ENCODE data around the gene ITSN1.
"Not testable (repeated sequence)": the region's sequence is repeated elsewhere in the genome, so short reads cannot be mapped to it uniquely, and the experiment has no call there.

The ITSN1 gene

DNA sequence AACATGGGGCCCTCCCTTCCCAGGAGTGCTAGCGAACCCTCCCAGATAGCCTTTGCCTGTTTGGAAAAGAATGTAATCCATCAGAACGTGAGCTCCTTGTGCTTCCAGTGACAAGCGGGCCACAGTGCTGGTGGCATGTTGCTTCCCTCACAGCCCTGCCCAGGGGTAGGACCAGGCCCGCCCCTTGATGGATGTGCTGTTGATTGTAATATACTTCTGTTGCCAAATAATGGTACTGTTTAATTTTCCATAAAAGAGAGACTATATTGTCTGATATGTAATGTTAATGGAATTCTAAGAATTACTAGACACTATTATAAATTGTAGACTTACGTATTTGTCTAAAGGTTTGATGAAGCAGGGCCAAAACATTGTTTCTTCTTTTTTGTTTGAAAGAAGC lies 256.9 kb downstream of the ITSN1 start:
- no peak for DNase-seq

DNA sequence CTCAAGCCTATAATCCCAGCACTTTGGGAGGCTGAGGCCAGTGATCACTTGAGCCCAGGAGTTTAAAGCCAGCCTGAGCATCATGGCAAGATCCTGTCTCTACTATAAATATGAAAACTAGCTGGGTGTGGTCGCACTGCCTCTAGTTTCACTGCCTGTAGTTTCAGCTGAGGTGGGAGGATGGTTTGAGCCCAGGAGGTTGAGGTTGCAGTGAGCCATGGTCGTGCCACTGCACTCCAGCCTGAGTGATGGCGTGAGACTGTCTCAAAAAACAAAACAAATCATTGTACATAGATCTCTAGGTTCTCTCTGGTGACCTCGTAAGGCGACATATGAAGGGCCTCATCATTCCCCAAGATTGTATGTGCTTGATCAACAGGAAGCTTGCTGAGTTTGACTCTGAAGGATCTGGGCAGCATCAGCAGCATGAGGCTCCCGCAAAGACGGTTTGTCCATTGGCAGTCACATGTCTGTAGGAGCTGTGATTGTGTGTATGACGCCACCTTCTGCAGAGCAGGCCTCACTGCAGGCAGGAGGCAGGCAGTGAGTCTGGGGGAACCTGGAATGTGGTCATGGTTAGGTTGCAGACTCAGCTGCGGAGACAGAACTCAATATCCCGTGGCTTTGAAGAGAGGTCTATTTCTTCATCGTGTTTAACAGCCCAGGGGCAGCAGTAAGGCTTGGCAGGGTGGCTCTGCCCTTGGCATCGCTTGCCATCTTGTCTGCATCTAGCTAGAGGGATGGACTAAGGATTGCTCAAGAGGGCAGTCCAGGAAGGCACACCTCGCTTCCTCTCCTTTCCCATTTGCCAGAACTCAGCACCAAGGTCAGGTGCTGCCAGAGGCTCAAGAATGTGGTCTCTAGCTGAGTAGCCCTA lies 259.3 kb downstream of the ITSN1 start:
- DNase-seq, result no peak

DNA sequence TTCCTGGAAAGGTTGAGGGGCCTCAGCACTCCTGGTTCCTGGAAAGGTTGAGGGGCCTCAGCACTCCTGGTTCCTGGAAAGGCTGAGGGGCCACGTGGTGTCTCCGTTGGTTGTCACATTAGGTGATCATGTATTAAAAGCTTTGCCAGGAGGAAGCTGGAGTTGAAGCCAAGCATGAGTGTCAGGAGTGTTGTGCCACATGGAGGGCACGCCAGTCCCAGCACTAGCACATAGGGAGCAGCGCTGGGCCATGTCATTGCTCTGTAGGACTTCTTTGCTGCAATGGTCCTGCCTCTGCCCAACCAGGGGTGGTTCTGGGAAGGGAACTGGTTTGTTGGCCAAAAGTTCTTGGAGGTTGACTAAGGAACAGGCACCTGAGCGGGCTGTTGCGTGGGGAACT lies 260.0 kb downstream of the ITSN1 start:
- no peak for DNase-seq

DNA sequence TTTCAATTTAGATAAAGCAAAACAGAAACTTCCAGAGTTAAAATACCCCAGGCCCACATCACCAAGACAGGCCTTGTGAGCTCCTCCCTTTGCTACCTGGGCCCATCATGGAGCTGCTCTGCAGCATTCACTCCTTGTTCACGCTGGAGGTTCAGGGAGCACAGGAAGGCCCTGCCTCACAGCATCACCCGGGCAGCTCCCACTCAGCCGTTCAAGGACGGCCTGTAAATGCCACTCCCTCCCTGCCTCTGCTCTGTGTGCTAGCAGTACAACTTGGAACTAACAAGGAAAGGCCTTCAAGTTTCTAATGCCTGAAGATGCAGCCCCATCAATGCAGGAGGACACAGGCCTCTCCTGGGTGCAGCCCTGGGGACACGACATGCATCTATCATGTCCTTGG lies 261.7 kb downstream of the ITSN1 start:
- no peak for DNase-seq

DNA sequence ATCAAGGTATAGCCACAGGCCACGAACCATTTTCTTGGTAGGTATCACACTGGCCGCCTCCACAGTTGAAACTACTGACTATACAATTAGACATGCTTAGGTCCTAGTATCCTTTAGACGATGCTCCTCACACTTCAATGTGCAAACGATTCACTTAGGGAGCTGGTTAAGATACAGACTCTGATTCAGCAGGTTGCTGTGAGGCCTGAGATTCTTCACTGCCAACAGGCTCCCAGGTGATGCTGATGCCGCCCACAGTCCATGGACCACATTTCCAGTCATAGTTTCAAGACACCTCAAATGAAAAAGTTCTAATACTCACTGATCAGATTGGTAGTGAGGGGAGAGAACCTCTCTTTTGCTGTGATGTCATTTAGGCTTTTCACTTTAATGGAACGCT lies 266.5 kb downstream of the ITSN1 start:
- no peak for DNase-seq

DNA sequence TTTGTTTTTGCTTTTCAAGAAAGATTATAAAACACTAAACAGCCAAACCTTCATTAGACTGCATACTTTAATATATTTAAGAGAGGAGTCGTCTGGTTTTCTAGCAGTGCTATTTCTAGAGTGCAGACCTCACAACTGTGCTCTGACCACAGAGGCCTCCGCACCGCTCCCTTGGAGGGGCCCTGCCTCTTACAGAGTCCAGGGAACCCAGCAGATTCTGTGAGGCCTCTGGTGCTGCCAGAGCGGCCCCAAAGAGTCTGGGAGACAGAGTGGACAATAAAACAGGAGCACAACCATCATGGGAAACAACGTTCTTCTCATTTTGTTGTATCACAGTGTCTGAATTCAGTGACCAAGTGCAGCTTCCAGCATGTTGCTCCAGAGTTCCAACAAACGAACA lies 267.5 kb downstream of the ITSN1 start:
- DNase-seq, result no peak

DNA sequence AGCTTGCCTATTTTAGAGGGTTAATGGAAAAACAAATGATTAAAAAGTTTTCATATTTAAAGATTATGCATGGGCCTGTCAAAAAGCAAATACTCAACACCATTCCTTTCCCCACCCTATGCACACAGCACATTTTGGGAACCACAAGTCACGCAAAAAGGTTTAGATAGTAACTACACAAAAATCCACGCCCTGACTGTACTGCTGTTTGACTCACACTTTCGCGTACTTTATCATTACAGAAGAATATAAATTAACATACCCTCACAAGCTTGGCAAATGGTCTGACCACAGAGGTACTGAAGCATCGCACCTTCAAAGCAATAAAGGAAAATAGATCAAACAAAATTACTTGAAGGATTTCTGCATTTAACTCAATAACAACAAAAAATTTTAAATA lies 271.9 kb downstream of the ITSN1 start:
- no peak for DNase-seq

DNA sequence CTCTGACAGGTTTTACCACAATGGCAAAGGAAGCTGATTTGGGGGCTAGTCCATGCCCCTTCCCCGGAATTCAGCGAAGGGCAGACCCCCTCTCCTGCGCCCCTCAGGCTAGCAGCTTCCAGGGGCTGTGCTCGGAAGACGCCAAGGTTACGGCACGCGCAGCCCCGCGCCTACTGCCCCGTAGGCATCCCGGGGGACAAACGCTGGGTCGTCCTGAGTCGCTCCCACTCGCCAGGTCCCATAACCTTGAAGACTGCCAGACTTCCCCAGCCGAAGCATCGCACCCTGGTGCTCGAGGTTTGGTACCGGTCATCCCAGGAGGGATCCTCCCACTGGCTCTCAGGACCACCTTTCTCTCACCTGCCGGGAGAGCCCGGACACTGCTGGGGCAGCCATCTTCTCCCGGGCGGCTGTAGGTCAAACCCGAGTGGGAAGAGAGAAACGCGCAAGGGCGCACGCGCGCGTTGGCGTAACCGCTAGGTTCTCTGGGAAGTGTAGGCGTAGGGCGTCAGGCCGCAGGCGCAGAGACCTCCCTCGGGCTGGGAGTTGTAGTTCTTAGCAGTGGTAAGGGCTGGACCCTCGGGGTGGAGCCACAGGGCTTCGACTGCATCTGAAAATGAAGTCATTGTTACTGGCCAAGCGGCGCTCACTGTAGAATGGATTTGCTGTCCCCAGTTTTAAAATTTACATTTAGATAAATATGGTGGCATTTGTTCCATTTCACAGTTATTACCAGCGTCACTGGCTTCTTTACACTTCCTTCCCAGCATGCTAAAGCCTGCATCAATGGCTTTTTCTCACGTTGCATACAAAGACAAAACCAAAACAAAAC lies 273.3 kb downstream of the ITSN1 start, which contains the start of gene ATP5PO:
Gene ATP5PO, minus strand, starts transcription at position 437 of the 832 bp plus-strand sequence. Its CDS starts 41 bp downstream, at position 396.
- DNase-seq, result peak; percentile 98

DNA sequence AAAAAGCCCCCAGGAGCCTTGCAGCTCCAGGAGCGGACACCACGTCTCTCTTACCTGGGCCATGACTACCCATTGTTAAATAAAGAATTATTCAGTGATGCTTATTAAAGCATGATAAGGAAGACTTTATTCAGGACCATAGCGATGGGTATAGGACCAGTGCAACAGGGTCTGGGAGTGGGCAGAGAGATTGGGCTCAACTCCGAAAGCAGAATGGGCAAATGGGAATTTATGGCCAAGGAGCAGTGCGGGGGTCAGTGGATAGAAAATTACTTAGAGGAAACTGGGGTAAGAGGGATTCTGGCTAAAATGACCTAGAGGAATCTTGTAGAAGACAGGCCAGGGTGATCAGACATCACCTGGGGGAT lies 273.9 kb downstream of the ITSN1 start:
- DNase-seq, result no peak

DNA sequence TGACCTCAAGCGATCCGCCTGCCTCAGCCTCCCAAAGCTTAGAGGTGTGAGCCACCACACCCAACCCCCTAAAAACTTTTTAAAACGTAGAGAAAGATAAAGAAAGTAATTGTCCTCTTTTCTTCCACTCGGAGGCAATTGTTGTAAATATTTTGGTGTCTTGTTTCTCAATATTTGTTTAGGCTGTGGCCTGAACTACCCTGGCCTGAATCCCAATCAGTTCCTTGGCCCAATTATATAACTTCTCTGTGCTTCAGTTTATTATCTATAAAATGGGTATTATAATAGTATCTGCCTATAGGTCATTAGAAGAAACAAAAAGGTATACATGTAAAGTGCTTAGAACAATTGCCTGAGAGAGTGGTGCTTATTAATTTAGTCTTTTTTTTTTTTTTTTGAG lies 275.1 kb downstream of the ITSN1 start:
- DNase-seq, result no peak

DNA sequence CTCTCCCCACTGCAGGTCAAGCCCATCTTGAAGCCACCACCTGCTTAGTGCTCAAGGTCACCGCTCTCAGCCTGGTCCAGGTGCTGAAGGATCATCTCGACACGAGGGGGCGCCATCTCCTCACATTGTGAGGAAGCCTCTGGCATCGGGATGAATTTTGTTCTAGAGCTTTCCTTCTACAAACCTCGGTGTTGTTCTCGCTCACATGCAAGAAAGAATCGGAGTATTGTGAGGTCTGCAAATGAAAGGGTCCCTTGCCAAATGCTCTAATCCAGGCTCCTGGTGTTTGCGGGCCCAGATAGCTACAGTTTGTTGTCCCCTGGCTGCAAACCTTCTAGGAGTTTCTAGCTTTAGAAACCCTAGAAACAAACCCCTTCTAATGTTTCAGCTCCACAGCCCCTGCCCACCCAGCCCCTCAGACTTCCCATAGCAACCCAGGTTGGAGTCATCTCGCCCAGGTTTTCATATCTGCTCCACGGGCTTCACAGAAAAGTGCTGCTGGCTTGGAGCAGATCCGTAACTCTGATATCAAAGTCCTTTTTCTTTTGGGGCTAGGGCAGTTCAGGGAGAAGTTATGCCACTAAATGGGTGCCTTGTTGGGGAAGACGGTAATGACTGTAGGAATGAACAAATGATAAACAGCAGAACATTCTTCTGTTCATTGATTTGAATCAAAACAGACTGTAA lies 281.9 kb downstream of the ITSN1 start:
- peak; percentile 82 for DNase-seq

DNA sequence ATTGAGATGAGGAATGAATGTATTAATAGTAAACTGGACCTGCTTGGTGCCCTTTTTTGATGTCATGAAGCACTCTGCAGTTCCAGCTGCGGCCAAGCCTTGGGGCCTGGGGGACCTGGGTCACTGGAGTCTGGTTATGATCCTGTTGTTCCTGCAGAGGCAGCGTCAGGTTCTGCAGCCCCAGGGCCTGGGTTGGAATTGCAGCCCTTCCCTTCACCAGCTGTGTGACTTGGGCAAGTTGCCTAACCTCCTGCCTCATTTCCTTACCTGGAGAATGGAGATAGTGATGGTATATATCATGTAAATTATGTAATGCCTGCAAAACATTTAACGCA lies 282.4 kb downstream of the ITSN1 start:
- no peak for DNase-seq

DNA sequence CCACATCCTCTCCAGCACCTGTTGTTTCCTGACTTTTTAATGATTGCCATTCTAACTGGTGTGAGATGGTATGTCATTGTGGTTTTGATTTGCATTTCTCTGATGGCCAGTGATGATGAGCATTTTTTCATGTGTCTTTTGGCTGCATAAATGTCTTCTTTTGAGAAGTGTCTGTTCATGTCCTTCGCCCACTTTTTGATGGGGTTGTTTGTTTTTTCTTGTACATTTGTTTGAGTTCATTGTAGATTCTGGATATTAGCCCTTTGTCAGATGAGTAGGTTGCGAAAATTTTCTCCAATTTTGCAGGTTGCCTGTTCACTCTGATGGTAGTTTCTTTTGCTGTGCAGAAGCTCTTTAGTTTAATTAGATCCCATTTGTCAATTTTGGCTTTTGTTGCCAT lies 283.9 kb downstream of the ITSN1 start:
- DNase-seq, result not testable (repeated sequence)

DNA sequence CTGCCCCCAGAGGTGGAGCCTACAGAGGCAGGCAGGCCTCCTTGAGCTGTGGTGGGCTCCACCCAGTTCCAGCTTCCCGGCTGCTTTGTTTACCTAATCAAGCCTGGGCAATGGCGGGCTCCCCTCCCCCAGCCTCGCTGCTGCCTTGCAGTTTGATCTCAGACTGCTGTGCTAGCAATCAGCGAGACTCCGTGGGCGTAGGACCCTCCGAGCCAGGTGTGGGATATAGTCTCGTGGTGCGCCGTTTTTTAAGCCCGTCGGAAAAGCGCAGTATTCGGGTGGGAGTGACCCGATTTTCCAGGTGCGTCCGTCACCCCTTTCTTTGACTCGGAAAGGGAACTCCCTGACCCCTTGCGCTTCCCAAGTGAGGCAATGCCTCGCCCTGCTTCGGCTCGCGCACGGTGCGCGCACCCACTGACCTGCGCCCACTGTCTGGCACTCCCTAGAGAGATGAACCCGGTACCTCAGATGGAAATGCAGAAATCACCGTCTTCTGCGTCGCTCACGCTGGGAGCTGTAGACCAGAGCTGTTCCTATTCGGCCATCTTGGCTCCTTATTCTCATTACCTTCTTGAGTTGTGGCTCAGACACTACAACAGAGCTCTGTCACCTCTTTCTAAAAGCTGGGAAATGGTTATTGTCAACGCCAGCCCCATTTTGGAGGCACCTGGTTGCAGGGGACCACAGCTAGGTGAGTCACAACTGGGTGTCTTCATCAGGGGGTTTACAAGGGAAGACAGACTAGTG lies 288.9 kb downstream of the ITSN1 start:
- not testable (repeated sequence) for DNase-seq

DNA sequence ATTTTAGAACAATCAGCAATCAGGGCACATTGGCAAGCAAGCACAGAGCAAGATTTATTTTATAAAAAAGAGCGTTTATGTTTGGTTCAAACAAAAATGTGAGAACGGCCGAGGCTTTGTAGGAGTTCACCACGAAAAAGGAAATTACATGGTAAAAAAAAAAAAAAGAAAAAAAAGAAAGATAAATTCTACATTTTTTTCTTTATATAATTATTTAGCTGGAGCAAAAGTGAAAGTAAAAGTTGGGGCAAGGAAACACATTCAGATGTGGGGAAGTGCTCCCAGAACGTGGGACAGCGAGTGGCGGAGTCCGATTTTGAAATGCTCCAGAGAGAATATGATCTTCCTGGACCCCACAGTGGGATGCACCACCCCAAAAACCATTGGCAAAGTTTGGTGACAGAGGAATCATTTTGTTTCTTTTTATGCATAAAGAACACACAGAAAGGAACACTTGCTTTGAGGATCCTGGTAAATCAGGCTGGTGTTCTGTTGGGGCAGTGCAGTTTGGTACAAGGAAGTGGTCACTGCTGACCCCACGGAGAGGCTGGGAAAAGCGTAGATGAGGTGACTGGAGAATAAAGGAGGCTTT lies 289.6 kb downstream of the ITSN1 start:
- DNase-seq, result no peak

DNA sequence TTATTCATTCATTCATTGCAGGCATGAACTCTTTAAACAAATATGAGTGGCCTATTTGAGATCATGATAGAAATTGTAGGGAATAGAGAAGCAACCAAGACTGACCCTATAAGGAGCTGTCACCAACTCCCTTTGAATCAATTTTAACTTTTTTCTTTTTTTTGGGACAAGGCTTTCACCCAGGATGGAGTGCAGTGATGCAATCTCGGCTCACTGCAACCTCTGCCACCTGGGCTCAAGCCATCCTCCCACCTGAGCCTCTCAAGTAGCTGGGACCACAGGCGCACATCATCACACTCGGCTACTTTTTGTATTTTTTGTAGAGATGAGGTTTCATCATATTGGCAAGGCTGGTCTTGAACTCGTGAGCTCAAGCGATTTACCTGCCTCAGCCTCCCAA lies 290.4 kb downstream of the ITSN1 start:
- no peak for DNase-seq

DNA sequence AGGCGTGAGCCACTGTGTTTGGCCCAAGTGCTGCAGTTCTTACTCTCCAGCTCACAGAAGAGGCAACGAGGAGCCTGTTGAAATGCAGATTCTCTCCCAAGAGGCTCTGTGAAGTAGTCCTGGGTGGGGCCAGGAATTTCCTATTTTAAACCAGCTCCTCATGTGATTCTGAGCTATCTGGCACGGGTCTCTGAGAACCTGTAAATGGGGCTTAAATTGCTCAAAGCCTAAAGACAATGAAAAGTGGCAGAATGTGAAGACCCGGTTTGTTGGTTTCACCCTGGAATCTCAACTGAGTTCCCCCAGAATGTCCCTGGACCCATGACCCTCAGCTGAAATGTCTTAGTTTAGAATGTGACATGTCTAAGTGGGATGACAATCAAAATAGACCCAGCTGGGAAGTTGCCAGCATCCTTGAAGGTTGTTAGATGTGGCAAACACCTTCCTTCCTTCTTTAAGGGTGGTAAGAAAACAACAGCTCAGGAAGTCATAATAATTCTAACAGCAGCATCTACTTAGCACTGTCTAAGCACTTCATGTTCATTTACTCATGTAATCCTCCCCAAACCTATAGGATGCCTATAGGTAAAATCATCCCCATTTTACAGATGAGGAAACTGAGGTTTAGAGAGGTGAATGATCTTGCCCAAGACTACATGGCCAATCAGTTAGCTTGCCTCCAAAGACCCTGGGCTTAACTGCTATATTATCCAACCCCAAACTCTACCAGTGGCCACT lies 294.2 kb downstream of the ITSN1 start:
- DNase-seq, result no peak

DNA sequence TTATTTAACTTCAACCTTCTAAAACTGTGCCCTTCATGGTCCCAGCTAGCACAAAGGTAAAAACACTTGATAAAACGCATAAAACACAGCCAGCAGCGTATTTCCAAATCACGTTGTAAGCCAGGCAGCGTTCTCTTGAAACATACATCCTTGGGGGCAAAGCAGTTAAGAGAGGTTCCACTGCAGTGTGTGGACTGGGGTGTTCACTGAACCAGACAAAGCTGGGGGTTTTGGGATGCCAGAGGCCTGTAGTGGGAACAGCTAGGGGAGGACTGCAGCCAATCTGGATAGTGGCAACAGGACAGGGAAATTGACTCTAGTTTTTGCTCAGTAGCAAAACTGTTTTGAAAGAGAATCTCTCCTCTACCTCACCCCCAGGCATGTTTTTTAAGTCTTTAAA lies 294.8 kb downstream of the ITSN1 start:
- no peak for DNase-seq

DNA sequence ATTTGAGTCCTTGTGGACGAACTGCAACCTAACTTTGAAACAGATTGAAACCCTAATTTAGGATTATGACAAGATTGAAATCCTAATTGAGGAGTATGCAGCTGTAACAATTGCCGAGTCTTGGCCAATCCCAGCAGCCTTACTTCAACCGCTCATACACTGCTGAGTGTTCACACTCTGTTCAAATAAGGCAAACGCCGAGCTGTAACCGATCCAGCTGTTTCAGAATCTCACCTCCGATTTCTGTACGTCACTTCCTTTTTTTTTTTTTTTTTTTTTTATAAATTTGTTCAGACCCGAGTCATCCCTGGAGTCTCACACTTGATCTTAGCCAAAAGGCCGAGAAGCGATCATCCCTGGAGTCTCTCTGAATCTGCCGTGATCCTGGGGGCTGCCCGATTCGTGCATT lies 295.6 kb downstream of the ITSN1 start:
- no peak for DNase-seq

DNA sequence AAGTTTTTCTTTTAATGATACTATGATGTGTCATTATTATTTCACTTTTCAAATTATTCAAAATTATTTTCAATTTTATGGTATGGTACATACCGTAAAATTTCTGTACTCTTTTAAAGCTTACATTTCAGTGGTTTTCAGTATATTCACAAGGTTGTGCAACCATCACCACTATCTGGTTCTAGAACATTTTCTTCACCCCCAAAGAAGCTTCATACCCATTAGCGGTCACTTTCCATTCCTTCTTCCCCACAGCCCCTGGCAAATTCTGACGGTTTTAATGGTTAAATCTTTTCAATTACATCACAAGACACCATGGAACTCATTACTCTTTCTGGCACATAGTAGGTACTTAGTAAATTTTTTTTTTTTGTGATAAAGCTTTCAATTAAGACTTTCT lies 296.1 kb downstream of the ITSN1 start:
- DNase-seq, result no peak

DNA sequence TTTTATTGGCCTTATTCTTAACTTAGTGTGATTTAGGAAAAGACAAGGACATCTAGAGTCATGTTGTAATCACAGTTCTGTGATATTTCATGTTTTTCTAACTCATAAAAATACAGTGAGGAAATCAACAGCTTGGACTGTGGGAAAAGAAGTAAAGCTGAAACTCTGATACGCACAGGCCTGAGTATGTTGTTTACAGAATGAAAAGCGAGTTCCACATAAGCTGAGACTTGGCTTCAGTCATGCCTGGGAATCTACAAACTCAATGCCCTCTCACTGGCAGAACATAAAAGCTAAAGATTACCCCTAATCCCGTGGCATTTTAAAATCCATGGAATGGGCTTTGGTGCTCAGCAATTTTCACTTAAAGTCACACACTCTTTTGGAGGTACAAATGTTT lies 296.9 kb downstream of the ITSN1 start:
- no peak for DNase-seq

Data from left hindlimb (tissue), 1 donor.